Loucy (cell line): ENCODE measurements around the gene VTI1B.

ENCODE experiments used
- EZH2phosphoT487 ChIP-seq: fragments of 200-600 bp; IDR thresholded peaks from 2 replicates; pipeline ENCODE4 v1.6.1; 2018; ENCODE audit warnings: antibody characterized with exemption, mild to moderate bottlenecking, moderate library complexity, borderline replicate concordance
- TF ChIP-seq, protein P1 (sequence below): fragments of 200-600 bp; sonication (generic); conservative IDR thresholded peaks from 2 replicates; pipeline ENCODE4 v1.5.1; 2014; ENCODE audit warnings: mild to moderate bottlenecking, antibody characterized with exemption, low read length

DNA sequence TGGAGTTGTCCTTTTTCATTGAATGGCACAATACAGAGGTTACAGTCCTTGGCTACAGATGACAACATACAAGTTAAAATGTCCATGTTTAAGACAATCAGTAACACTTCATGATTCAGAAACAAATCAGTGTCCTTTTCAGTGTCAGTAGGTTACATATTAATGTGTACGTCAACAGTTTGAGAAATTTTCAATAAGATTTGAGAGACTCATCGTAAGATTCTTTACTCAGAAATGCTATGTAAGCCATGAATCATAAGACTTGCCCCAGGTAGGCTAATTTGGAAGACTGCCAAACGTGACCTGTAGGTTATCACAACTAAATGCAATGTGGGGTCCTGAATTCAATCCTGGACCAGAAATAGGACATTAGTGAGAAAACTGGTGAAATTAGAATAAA is 30.8 kb upstream of the VTI1B start:
- TF ChIP-seq, protein P1, sequence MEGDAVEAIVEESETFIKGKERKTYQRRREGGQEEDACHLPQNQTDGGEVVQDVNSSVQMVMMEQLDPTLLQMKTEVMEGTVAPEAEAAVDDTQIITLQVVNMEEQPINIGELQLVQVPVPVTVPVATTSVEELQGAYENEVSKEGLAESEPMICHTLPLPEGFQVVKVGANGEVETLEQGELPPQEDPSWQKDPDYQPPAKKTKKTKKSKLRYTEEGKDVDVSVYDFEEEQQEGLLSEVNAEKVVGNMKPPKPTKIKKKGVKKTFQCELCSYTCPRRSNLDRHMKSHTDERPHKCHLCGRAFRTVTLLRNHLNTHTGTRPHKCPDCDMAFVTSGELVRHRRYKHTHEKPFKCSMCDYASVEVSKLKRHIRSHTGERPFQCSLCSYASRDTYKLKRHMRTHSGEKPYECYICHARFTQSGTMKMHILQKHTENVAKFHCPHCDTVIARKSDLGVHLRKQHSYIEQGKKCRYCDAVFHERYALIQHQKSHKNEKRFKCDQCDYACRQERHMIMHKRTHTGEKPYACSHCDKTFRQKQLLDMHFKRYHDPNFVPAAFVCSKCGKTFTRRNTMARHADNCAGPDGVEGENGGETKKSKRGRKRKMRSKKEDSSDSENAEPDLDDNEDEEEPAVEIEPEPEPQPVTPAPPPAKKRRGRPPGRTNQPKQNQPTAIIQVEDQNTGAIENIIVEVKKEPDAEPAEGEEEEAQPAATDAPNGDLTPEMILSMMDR: no peak
- no peak for TF ChIP-seq EZH2phosphoT487
